Transverse colon (tissue), 4 donors: ENCODE results near the gene ITGA1. TPM values are rescaled to one million over a fixed set of nuclear protein-coding genes. Genes with fewer than 3 reads are reported as not detected.
"Not testable (repeated sequence)": the region's sequence is repeated elsewhere in the genome, so short reads cannot be mapped to it uniquely, and the experiment has no call there.

Experiments
- DNase-seq: peaks from one replicate; pipeline ENCODE4 v3.0.0-alpha.2; 2019
- H3K27ac ChIP-seq, 4 donors: fragments of 200-600 bp; sonication (generic); 2 replicates each; pipeline ENCODE4 v1.5.1; 2016 to 2018; ENCODE audit warnings: inconsistent platforms in 4 of 4
- H3K27me3 ChIP-seq: fragments of 200-600 bp; sonication (generic); 2 replicates; pipeline ENCODE4 v1.5.1; 2017; ENCODE audit warnings: inconsistent platforms
- H3K36me3 ChIP-seq, 4 donors: fragments of 200-600 bp; sonication (generic); 2 replicates each; pipeline ENCODE4 v1.5.1; 2017 to 2019; ENCODE audit warnings: inconsistent platforms in 4 of 4
- H3K4me1 ChIP-seq, 4 donors: fragments of 200-600 bp; sonication (generic); 2 replicates each; pipeline ENCODE4 v1.5.1; 2017 to 2020; ENCODE audit warnings: inconsistent platforms in 4 of 4
- H3K4me3 ChIP-seq, 4 donors: fragments of 200-600 bp; sonication (generic); 1 replicate in 1 of 4; 2 replicates in 3 of 4; pipeline versions ENCODE4 v1.5.1 to v1.6.1; 2017 to 2019; ENCODE audit warnings: inconsistent platforms in 4 of 4
- H3K9me3 ChIP-seq, 2 donors: fragments of 200-600 bp; sonication (generic); 2 replicates each; pipeline ENCODE4 v1.5.1; 2017 to 2019; ENCODE audit warnings: inconsistent platforms in 2 of 2
- CTCF ChIP-seq, 5 experiments: fragments of 200-600 bp in 3 of 5; fragments of 450-650 bp in 2 of 5; sonication (generic) in 3 of 5; IDR thresholded peaks; 1 replicate in 2 of 5; 2 replicates in 3 of 5; pipeline ENCODE4 v1.5.1; 2016 to 2017; ENCODE audit warnings: antibody characterized with exemption in 5 of 5, inconsistent platforms in 3 of 5, mild to moderate bottlenecking in 2 of 5, moderate library complexity in 1 of 5
- EP300 ChIP-seq: sonication (generic); formaldehyde crosslinking; IDR thresholded peaks from one replicate; pipeline ENCODE4 v1.6.1; 2017; ENCODE audit warnings: antibody characterized with exemption, low read depth
- POLR2A ChIP-seq: fragments of 450-650 bp; IDR thresholded peaks from one replicate; pipeline ENCODE4 v1.6.1; 2016; ENCODE audit warnings: antibody characterized with exemption, mild to moderate bottlenecking, moderate library complexity
- POLR2AphosphoS5 ChIP-seq, 3 donors: sonication (generic); formaldehyde crosslinking; IDR thresholded peaks; one replicate each; pipeline ENCODE4 v1.6.1; 2016; ENCODE audit warnings: antibody characterized with exemption in 3 of 3
- WGBS, 2 donors: methylation state at CpG; one replicate each; pipeline ENCODE4 v1.1.5; 2018; ENCODE audit warnings: low coverage in 1 of 2; 5-methylcytosine and 5-hydroxymethylcytosine counted together
- in situ Hi-C, 4 donors: fragments of 200-750 bp; cut with MboI; loops; one replicate each; pipeline versions ENCODE4 v1.15.0 to v1.15.1; 2017; ENCODE audit warnings: low sequenced_read_pairs in 3 of 4, low pct_ligation_motif_present in 1 of 4, low pct_unique_long_range_greater_than_20kb in 1 of 4
- intact Hi-C: fragments of 100-400 bp; cut with DNase I; formaldehyde crosslinking; loops from one replicate; pipeline ENCODE4 v1.15.1; 2023; ENCODE audit warnings: low total_unique reads
- total RNA-seq, 4 donors: library from RNA; depleted of rRNA; stranded (reverse); fragments of >200 nt; gene quantifications; one replicate each; pipeline ENCODE4 v1.1.0, GENCODE V29; 2016

Gene ITGA1
- total RNA-seq, 4 donors from 2014 or later = 42.6 to 83.2 (median 48.0) TPM

- intact Hi-C loops = no loop called here
- in situ Hi-C loops = no loop called here
- Histone ChIP-seq H3K4me3 (no peak overlapping the region), H3K4me1 (peaks cover 0 to 14% (median 0%) of the 10 kb centered on the region in 4 donors), H3K9me3 (no peaks in the 10 kb centered on the region), H3K27me3 (no peaks in the 10 kb centered on the region), H3K36me3 (no peaks in the 10 kb centered on the region), H3K27ac (peak overlapping the region; percentile 9 to 49 (median 14))
- TF ChIP-seq POLR2A (no peak), POLR2AphosphoS5 (IDR thresholded peaks at IDR 0.05) (no peak), EP300 (no peak), CTCF (IDR thresholded peaks at IDR 0.05) (no peak)
- WGBS, 2 donors = 61 to 68% methylated on average over 3 of the region's 3 CpGs
- no peak for DNase-seq
Measured at GRCh38 chr5:52743529-52743928, 44.2 kb upstream of the ITGA1 start.

- no peak for DNase-seq
- intact Hi-C loops = no loop called here
Measured at GRCh38 chr5:52743970-52744369, 43.7 kb upstream of the ITGA1 start.

GRCh38 chr5:52744867-52745458, 42.8 kb upstream of the ITGA1 start:
- DNase-seq, H3K9me3 ChIP-seq, H3K4me3 ChIP-seq, intact Hi-C loops, H3K27me3 ChIP-seq, H3K36me3 ChIP-seq, in situ Hi-C loops: not testable (repeated sequence)
- peaks cover 0 to 14% (median 0%) of the 10 kb centered on the region in 4 donors for H3K4me1 ChIP-seq
- 89 to 100% methylated on average over 1 to 2 of the region's 2 CpGs for WGBS, 2 donors
- peak overlapping the region in 1 of 4 donors; percentile 14 for H3K27ac ChIP-seq

More at GRCh38 chr5:52743970-52744369, 43.7 kb upstream of the ITGA1 start:
- H3K27ac ChIP-seq = peak overlapping the region in 3 of 4 donors; percentile 7 to 19 (median 11)
- WGBS, 2 donors = 40 to 59% methylated on average over 1 of the region's 1 CpG
- TF ChIP-seq EP300 (no peak), POLR2A (no peak), POLR2AphosphoS5 (IDR thresholded peaks at IDR 0.05) (no peak), CTCF (IDR thresholded peaks at IDR 0.05) (no peak)
- H3K4me3 ChIP-seq = no peak overlapping the region
- no peaks in the 10 kb centered on the region for H3K27me3 ChIP-seq
- peaks cover 0 to 14% (median 0%) of the 10 kb centered on the region in 4 donors for H3K4me1 ChIP-seq
- H3K9me3 ChIP-seq = no peaks in the 10 kb centered on the region
- in situ Hi-C loops = no loop called here
- H3K36me3 ChIP-seq = no peaks in the 10 kb centered on the region

GRCh38 chr5:52746539-52746938, 41.2 kb upstream of the ITGA1 start:
- Histone ChIP-seq H3K9me3 (no peaks in the 10 kb centered on the region), H3K27me3 (no peaks in the 10 kb centered on the region), H3K36me3 (no peaks in the 10 kb centered on the region), H3K4me1 (peaks cover 0 to 14% (median 0%) of the 10 kb centered on the region in 4 donors), H3K27ac (no peak overlapping the region), H3K4me3 (no peak overlapping the region)
- in situ Hi-C loops = no loop called here
- DNase-seq = no peak
- intact Hi-C loops = no loop called here
- TF ChIP-seq CTCF (IDR thresholded peaks at IDR 0.05) (no peak), EP300 (no peak), POLR2AphosphoS5 (IDR thresholded peaks at IDR 0.05) (no peak), POLR2A (no peak)
- 64 to 67% methylated on average over 2 of the region's 2 CpGs for WGBS, 2 donors

- DNase-seq = no peak
- WGBS, 2 donors = 28 to 50% methylated on average over 1 of the region's 1 CpG
- in situ Hi-C loops = no loop called here
Measured at GRCh38 chr5:52748590-52748989, 39.1 kb upstream of the ITGA1 start.

More at GRCh38 chr5:52748590-52748989, 39.1 kb upstream of the ITGA1 start:
- Histone ChIP-seq H3K9me3 (no peaks in the 10 kb centered on the region), H3K36me3 (no peaks in the 10 kb centered on the region), H3K27ac (no peak overlapping the region), H3K4me3 (no peak overlapping the region), H3K4me1 (peaks cover 0 to 8% (median 0%) of the 10 kb centered on the region in 4 donors), H3K27me3 (no peaks in the 10 kb centered on the region)
- TF ChIP-seq POLR2AphosphoS5 (IDR thresholded peaks at IDR 0.05) = no peak
- TF ChIP-seq POLR2A = no peak
- no peak for TF ChIP-seq CTCF (IDR thresholded peaks at IDR 0.05)
- no peak for TF ChIP-seq EP300
- intact Hi-C loops = no loop called here
